IPS DF 4.7 (cell line): Measurements from ENCODE around the gene EPB42.
A peak's percentile ranks its signal among the peaks of the same experiment; 100 is the strongest.
"Not testable (repeated sequence)": the region's sequence is repeated elsewhere in the genome, so short reads cannot be mapped to it uniquely, and the experiment has no call there.

ENCODE experiments used
- DNase-seq: peaks from one replicate; pipeline ENCODE4 v3.0.0-alpha.2; 2013; ENCODE audit warnings: low spot score; ENCODE audit errors: extremely low read depth

EPB42 gene

GRCh38 chr15:43241100-43241499 is 20.3 kb upstream of the EPB42 start:
- DNase-seq, result no peak

GRCh38 chr15:43239732-43240491 is 19.1 kb upstream of the EPB42 start:
- DNase-seq, result no peak

- no peak for DNase-seq
These were observed 17.9 kb upstream of the EPB42 start for GRCh38 chr15:43238671-43239131.

GRCh38 chr15:43237842-43238470 is 17.1 kb upstream of the EPB42 start:
- no peak for DNase-seq

GRCh38 chr15:43235536-43235935 is 14.7 kb upstream of the EPB42 start:
- DNase-seq, result no peak

- no peak for DNase-seq
These were observed 11.6 kb upstream of the EPB42 start for GRCh38 chr15:43232289-43232874.

- DNase-seq, result no peak
These were observed 9.9 kb upstream of the EPB42 start for GRCh38 chr15:43230640-43231115.

- no peak for DNase-seq
These were observed 9.2 kb upstream of the EPB42 start for GRCh38 chr15:43229977-43230376.

- DNase-seq, result no peak
These were observed 5.9 kb upstream of the EPB42 start for GRCh38 chr15:43226436-43227305.

- DNase-seq, result not testable (repeated sequence)
These were observed 5.1 kb upstream of the EPB42 start for GRCh38 chr15:43225950-43226255.

GRCh38 chr15:43225201-43225949 is 4.6 kb upstream of the EPB42 start:
- no peak for DNase-seq

- DNase-seq, result no peak
These were observed 604 bp upstream of the EPB42 start for GRCh38 chr15:43221422-43221821.

GRCh38 chr15:43219929-43220928 is 589 bp downstream of the EPB42 start:
- no peak for DNase-seq

- DNase-seq, result peak; percentile 64
These were observed 1.7 kb downstream of the EPB42 start for GRCh38 chr15:43218908-43219706.

- DNase-seq, result no peak
These were observed 4.9 kb downstream of the EPB42 start for GRCh38 chr15:43215961-43216360.

GRCh38 chr15:43214592-43215295 is 6.1 kb downstream of the EPB42 start:
- DNase-seq, result no peak

GRCh38 chr15:43214169-43214568 is 6.6 kb downstream of the EPB42 start:
- no peak for DNase-seq

- DNase-seq, result no peak
These were observed 7.4 kb downstream of the EPB42 start for GRCh38 chr15:43213466-43213865.
